ENCODE measurements around the gene NADSYN1. TPM values are rescaled to one million over a fixed set of nuclear protein-coding genes. Genes with fewer than 3 reads are reported as not detected.

The NADSYN1 gene
- total RNA-seq, 1 donor from 2014 or later, result 72.8 TPM

DNA sequence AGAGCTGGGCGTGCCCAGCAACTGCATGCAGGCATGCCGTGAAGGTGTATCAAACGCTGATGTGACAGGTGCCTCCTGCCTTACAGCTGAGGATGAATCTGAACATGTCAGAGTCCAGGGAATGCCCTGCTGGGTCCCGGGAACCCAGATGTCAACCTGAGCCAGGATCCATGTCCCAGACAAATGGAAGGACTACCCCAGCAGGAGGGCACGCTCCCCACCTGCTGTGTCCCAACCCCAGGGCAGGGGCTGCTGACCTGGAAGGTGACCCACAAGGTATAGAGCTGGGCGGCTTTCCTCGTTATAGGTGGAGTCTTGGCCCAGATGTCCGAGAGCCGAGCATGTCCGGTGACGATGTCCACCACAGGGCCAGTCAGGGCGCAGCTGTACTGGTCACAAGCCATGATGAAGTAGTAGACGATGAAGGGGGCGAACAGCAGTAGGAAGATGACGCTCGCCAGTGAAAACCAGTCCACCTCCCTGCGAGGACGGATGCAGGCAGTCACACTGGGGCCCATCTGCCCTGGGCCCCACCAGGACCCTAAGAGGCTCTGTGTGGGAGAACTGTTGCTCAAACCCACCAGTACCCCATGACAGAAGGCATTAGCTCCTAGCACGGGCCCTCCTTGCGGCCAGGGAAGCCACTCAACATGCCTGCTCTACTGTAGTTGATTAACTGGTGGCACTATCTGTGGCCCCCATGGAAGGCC, 9.1 kb upstream of the NADSYN1 start:
- no peak for DNase-seq (ENCODE audit: low read depth)
- H3K4me3 ChIP-seq (ENCODE audit: low read depth, low read length), result no peak overlapping the region
- TF ChIP-seq CTCF (conservative IDR thresholded peaks at IDR 0.05; ENCODE audit: low read depth, low read length), result no peak

- no peak for TF ChIP-seq CTCF (conservative IDR thresholded peaks at IDR 0.05; ENCODE audit: low read depth, low read length)
- H3K4me3 ChIP-seq (ENCODE audit: low read depth, low read length), result no peak overlapping the region
- DNase-seq (ENCODE audit: low read depth), result no peak
Observed at GRCh38 chr11:71444811-71445210, 8.2 kb upstream of the NADSYN1 start.

GRCh38 chr11:71446150-71446549, 6.9 kb upstream of the NADSYN1 start:
- TF ChIP-seq CTCF (conservative IDR thresholded peaks at IDR 0.05; ENCODE audit: low read depth, low read length), result no peak
- H3K4me3 ChIP-seq (ENCODE audit: low read depth, low read length), result no peak overlapping the region

GRCh38 chr11:71446942-71447688, 5.9 kb upstream of the NADSYN1 start:
- H3K4me3 ChIP-seq (ENCODE audit: low read depth, low read length), result peak overlapping the region; percentile 83
- peak; percentile 41 for DNase-seq (ENCODE audit: low read depth)
- no peak for TF ChIP-seq CTCF (conservative IDR thresholded peaks at IDR 0.05; ENCODE audit: low read depth, low read length)

More at GRCh38 chr11:71446150-71446549, 6.9 kb upstream of the NADSYN1 start:
- no peak for DNase-seq (ENCODE audit: low read depth)

GRCh38 chr11:71447791-71448256, 5.2 kb upstream of the NADSYN1 start:
- peak overlapping the region; percentile 83 for H3K4me3 ChIP-seq (ENCODE audit: low read depth, low read length)
- TF ChIP-seq CTCF (conservative IDR thresholded peaks at IDR 0.05; ENCODE audit: low read depth, low read length), result no peak
- DNase-seq (ENCODE audit: low read depth), result no peak

DNA sequence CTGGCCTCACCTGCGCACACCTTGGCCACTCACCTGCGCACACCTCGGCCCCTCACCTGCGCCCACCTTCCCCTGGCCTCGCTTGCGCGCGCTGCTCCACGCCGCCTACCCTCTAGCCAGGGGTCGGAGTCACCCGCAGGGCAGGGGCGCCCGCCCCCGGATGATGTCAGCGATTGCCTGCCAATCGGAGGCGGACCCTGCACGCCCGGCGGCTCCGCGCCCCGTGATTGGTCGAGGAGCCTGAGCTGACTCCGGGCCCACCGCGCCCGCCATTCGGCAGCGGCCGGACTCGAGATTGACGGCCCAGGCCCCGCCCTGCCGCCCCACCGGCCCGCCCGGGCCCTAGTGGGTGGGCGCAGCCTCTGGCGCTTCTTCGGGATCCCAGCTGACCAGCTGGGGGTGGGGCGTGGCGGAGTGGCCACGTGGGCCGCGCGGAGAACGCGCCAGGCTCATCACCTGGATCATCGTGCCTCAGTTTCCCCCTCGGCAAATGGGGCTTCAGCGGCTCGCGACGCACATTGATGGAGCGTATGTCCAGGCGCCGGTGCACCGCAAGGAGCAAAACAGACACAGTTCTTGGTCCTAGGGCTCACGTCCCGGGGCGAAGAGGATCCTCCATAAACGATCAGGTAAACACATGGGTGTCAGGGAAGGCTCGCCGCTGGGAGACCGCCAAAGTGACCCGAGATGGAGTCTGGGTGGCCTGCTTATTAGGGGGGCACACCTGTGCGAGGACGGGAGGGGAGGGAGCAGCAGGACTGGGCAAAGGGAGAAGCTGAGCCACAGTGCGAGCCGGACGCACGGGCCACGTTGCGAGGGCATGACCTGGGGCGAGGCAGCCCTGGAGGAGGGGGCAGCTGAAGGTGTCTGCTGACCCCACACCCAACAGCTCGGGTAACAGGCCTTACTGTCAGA, 4.5 kb upstream of the NADSYN1 start, which contains the start of gene DHCR7:
TSS of gene DHCR7 (minus strand) at position 137 of the 915 bp plus-strand sequence. CDS start 3,441 bp downstream, outside the sequence.
- H3K4me3 ChIP-seq (ENCODE audit: low read depth, low read length), result peak within 1 kb of the TSS; percentile 83
- TF ChIP-seq CTCF (conservative IDR thresholded peaks at IDR 0.05; ENCODE audit: low read depth, low read length), result no peak
- DNase-seq (ENCODE audit: low read depth), result no peak
